ENCODE results near the gene COP1. TPM values are rescaled to one million over a fixed set of nuclear protein-coding genes. Genes with fewer than 3 reads are reported as not detected.
A peak's percentile ranks its signal among the peaks of the same experiment; 100 is the strongest.

The COP1 gene
- total and polyA plus RNA-seq, 2 of the 13 experiments (the other 11 are each of a cell fraction or from before 2014, with no cell fraction given) = 20.5 to 51.3 TPM

DNA sequence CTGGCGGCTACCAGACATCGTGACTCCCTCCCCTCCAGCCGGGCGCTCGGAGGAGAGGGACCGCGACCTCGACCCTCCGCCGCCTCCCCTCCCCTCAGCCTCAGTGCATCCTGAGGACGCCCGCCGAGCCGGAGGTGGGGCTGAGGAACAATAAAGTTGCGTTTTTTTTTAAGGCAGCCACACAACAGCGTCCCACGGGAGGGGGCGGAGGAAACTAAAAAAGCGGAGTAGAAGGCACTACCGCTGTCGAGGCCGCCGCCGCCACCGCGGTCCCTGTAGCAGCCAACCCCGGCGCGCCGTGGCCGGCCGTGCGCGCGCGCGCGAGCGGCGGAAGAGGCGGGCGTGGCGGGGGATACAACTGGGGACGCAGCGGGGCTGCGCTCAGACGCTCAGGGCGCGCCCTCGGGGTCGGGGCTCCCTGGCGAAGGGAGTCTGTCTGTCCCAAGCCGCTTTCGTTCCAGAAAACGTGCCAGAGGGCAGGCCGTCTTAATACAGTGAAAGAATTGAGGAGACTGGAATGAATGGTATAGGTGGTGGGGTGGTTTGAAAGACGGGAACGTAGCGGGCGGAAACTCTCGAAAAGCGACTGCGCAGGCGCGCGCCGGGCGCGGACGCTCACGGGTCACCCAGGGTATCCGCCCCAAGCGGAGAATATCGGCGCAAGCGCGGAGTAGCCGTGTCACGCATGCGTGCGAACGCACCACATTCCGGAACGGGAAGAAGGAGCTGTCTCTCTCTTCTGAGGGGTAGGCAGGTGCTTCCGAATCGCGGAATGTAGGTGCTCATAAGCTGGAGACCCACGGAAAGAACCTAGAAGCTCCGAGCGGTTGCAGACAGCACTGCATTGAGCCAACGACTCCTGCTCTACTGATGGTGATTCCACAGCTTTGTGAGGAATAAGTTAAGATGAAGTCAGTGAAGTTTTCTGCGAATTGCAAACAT lies at the start of gene COP1 (continued):
- TF ChIP-seq FOXA1 (IDR thresholded peaks at IDR 0.05) (no peak), FOXA1 (CRISPR knock-in tag; IDR thresholded peaks at IDR 0.05) (no peak), HNF4A (CRISPR knock-in tag; IDR thresholded peaks at IDR 0.05) (no peak), MTA1 (CRISPR knock-in tag; IDR thresholded peaks at IDR 0.05; ENCODE audit: borderline replicate concordance) (0 out of 2 replicates have a peak, but pooled peaks have one; percentile 14), GABPA (IDR thresholded peaks at IDR 0.05; ENCODE audit: low read depth, low read length) (peak; percentile 73), GABPA (CRISPR knock-in tag; IDR thresholded peaks at IDR 0.05; ENCODE audit: low read depth) (peak; percentile 69), ZNF674 (CRISPR knock-in tag; IDR thresholded peaks at IDR 0.05; ENCODE audit: low read depth) (no peak), ZNF292 (CRISPR knock-in tag; IDR thresholded peaks at IDR 0.05; ENCODE audit: borderline replicate concordance, low read depth) (peak; percentile 49; the same call in 1 of the 2 replicates), SSRP1 (CRISPR knock-in tag; IDR thresholded peaks at IDR 0.05) (no peak), ATF7-NPFF (CRISPR knock-in tag; IDR thresholded peaks at IDR 0.05; ENCODE audit: low read depth) (peak; percentile 91), HNRNPLL (IDR thresholded peaks at IDR 0.05; ENCODE audit: low read depth, low read length, poor library complexity, severe bottlenecking) (peak; percentile 99), CEBPZ (IDR thresholded peaks at IDR 0.05; ENCODE audit: low read length) (no peak), ZNF275 (CRISPR knock-in tag; IDR thresholded peaks at IDR 0.05; ENCODE audit: borderline replicate concordance) (no peak)
- TF ChIP-seq, protein P1, sequence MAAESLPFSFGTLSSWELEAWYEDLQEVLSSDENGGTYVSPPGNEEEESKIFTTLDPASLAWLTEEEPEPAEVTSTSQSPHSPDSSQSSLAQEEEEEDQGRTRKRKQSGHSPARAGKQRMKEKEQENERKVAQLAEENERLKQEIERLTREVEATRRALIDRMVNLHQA (CRISPR knock-in tag; IDR thresholded peaks at IDR 0.05) = no peak
- TF ChIP-seq, protein P2, sequence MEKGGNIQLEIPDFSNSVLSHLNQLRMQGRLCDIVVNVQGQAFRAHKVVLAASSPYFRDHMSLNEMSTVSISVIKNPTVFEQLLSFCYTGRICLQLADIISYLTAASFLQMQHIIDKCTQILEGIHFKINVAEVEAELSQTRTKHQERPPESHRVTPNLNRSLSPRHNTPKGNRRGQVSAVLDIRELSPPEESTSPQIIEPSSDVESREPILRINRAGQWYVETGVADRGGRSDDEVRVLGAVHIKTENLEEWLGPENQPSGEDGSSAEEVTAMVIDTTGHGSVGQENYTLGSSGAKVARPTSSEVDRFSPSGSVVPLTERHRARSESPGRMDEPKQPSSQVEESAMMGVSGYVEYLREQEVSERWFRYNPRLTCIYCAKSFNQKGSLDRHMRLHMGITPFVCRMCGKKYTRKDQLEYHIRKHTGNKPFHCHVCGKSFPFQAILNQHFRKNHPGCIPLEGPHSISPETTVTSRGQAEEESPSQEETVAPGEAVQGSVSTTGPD (CRISPR knock-in tag; IDR thresholded peaks at IDR 0.05) = no peak
- TF ChIP-seq, protein P3, sequence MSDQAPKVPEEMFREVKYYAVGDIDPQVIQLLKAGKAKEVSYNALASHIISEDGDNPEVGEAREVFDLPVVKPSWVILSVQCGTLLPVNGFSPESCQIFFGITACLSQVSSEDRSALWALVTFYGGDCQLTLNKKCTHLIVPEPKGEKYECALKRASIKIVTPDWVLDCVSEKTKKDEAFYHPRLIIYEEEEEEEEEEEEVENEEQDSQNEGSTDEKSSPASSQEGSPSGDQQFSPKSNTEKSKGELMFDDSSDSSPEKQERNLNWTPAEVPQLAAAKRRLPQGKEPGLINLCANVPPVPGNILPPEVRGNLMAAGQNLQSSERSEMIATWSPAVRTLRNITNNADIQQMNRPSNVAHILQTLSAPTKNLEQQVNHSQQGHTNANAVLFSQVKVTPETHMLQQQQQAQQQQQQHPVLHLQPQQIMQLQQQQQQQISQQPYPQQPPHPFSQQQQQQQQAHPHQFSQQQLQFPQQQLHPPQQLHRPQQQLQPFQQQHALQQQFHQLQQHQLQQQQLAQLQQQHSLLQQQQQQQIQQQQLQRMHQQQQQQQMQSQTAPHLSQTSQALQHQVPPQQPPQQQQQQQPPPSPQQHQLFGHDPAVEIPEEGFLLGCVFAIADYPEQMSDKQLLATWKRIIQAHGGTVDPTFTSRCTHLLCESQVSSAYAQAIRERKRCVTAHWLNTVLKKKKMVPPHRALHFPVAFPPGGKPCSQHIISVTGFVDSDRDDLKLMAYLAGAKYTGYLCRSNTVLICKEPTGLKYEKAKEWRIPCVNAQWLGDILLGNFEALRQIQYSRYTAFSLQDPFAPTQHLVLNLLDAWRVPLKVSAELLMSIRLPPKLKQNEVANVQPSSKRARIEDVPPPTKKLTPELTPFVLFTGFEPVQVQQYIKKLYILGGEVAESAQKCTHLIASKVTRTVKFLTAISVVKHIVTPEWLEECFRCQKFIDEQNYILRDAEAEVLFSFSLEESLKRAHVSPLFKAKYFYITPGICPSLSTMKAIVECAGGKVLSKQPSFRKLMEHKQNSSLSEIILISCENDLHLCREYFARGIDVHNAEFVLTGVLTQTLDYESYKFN (CRISPR knock-in tag; conservative IDR thresholded peaks at IDR 0.05) = no peak; the same call in 1 of the 2 replicates
- TF ChIP-seq, protein P4, sequence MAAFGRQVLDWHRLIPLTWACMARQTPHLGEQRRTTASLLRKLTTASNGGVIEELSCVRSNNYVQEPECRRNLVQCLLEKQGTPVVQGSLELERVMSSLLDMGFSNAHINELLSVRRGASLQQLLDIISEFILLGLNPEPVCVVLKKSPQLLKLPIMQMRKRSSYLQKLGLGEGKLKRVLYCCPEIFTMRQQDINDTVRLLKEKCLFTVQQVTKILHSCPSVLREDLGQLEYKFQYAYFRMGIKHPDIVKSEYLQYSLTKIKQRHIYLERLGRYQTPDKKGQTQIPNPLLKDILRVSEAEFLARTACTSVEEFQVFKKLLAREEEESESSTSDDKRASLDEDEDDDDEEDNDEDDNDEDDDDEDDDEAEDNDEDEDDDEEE (CRISPR knock-in tag; IDR thresholded peaks at IDR 0.05) = no peak

Data from HepG2 (cell line).